ENCODE measurements around the gene PTK7. TPM values are rescaled to one million over a fixed set of nuclear protein-coding genes. Genes with fewer than 3 reads are reported as not detected.

The PTK7 gene
- total and polyA plus RNA-seq, 2 donors from 2014 or later, result 26.0 to 55.2 TPM

DNA sequence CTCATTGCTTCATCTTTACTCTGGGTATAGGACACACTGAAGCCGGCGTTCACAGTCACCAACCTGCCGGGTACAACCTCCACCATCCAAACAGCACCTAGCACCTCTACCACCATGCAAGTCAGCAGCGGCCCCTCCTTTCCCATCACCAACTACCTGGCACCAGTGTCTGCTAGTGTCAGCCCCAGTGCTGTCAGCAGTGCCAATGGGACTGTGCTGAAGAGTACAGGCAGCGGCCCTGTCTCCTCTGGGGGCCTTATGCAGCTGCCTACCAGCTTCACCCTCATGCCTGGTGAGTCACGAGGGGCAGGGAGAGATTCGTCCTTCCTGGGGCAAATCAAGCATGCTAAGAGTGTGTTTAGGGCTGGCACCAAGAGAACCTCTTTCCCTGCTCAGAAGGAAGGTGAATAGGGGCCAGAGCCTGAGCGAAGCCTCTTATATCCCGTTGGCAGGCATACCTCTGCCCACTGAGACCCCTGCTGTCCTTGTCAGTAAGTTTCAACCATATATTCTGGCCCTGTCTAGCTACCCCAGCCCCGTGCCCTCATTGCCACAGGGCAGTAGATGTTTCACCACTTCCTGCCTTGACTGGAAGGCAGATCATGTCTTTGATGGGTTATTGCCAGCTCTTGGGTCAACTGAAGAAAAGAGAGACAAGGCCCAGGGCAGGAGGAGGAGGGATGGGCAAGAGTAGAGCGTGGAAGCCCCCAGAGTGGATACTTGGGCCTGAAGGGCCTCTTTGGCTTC lies 99.7 kb downstream of the PTK7 start:
- TF ChIP-seq, protein P1, sequence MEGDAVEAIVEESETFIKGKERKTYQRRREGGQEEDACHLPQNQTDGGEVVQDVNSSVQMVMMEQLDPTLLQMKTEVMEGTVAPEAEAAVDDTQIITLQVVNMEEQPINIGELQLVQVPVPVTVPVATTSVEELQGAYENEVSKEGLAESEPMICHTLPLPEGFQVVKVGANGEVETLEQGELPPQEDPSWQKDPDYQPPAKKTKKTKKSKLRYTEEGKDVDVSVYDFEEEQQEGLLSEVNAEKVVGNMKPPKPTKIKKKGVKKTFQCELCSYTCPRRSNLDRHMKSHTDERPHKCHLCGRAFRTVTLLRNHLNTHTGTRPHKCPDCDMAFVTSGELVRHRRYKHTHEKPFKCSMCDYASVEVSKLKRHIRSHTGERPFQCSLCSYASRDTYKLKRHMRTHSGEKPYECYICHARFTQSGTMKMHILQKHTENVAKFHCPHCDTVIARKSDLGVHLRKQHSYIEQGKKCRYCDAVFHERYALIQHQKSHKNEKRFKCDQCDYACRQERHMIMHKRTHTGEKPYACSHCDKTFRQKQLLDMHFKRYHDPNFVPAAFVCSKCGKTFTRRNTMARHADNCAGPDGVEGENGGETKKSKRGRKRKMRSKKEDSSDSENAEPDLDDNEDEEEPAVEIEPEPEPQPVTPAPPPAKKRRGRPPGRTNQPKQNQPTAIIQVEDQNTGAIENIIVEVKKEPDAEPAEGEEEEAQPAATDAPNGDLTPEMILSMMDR (IDR thresholded peaks at IDR 0.05; ENCODE audit: borderline replicate concordance, extremely low read depth, insufficient read depth), result no peak
- Histone ChIP-seq H3K27ac (ENCODE audit: low read depth in 2 of 2, low read length in 2 of 2) (no peak overlapping the region), H3K36me3 (ENCODE audit: control insufficient read depth in 2 of 3, insufficient read depth in 3 of 3, low read length in 3 of 3) (peaks cover 17 to 41% (median 21%) of the 10 kb centered on the region in 3 donors), H3K9me3 (ENCODE audit: control insufficient read depth in 2 of 3, insufficient read depth in 1 of 3, low read length in 3 of 3) (no peaks in the 10 kb centered on the region), H3K27me3 (ENCODE audit: control insufficient read depth, insufficient read depth, low read length) (no peaks in the 10 kb centered on the region), H3K9ac (ENCODE audit: low read length in 3 of 3) (no peak overlapping the region), H3K4me1 (ENCODE audit: control insufficient read depth in 2 of 3, insufficient read depth in 2 of 3, low read depth in 1 of 3, low read length in 3 of 3) (peaks cover 0 to 23% (median 22%) of the 10 kb centered on the region in 3 donors), H3K4me3 (ENCODE audit: low read length in 3 of 3) (no peak overlapping the region)
- FAIRE-seq (no peak), DNase-seq (no peak)
- intact Hi-C loops (cut with DNase I), result no loop called here

DNA sequence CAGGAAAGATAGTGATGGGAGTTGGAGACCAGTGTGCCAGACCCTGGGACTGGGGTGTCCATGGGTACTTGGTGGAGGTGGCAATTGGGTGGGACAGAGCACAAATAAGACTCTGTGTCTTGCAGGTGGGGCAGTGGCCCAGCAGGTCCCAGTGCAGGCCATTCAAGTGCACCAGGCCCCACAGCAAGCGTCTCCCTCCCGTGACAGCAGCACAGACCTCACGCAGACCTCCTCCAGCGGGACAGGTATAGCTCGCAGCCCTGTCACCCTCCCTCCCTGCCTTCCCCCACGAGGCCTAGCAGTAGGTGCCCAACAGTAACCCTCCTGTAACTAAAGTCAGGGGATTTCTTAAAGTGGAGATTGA lies 100.3 kb downstream of the PTK7 start:
- no peak overlapping the region for H3K9ac ChIP-seq (ENCODE audit: low read length in 3 of 3)

DNA sequence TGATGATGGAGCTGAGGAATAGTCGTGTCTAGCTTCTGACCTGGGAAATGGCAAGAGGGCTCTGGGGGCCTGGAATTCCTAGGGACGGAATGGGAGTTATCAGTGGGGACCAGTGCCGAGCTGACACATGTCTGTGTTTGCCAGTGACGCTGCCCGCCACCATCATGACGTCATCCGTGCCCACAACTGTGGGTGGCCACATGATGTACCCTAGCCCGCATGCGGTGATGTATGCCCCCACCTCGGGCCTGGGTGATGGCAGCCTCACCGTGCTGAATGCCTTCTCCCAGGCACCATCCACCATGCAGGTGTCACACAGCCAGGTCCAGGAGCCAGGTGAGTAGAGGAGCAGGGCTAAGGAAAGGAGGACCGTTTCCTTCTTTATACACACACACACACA lies 102.0 kb downstream of the PTK7 start:
- FAIRE-seq, result no peak
- H3K36me3 ChIP-seq (ENCODE audit: control insufficient read depth in 2 of 3, insufficient read depth in 3 of 3, low read length in 3 of 3), result peaks cover 17 to 41% (median 21%) of the 10 kb centered on the region in 3 donors
- H3K4me1 ChIP-seq (ENCODE audit: control insufficient read depth in 2 of 3, insufficient read depth in 2 of 3, low read depth in 1 of 3, low read length in 3 of 3), result peaks cover 2 to 27% (median 22%) of the 10 kb centered on the region in 3 donors
- no peak overlapping the region for H3K9ac ChIP-seq (ENCODE audit: low read length in 3 of 3)
- H3K4me3 ChIP-seq (ENCODE audit: low read length in 3 of 3), result no peak overlapping the region
- no peaks in the 10 kb centered on the region for H3K27me3 ChIP-seq (ENCODE audit: control insufficient read depth, insufficient read depth, low read length)
- no peaks in the 10 kb centered on the region for H3K9me3 ChIP-seq (ENCODE audit: control insufficient read depth in 2 of 3, insufficient read depth in 1 of 3, low read length in 3 of 3)
- TF ChIP-seq, protein P1 (IDR thresholded peaks at IDR 0.05; ENCODE audit: borderline replicate concordance, extremely low read depth, insufficient read depth), result no peak
- intact Hi-C loops (cut with DNase I), result no loop called here
- DNase-seq, result no peak
- no peak overlapping the region for H3K27ac ChIP-seq (ENCODE audit: low read depth in 2 of 2, low read length in 2 of 2)

More for the DNA sequence above, 100.3 kb downstream of the PTK7 start:
- TF ChIP-seq, protein P1 (IDR thresholded peaks at IDR 0.05; ENCODE audit: borderline replicate concordance, extremely low read depth, insufficient read depth), result no peak
- H3K36me3 ChIP-seq (ENCODE audit: control insufficient read depth in 2 of 3, insufficient read depth in 3 of 3, low read length in 3 of 3), result peaks cover 17 to 41% (median 21%) of the 10 kb centered on the region in 3 donors
- no peak overlapping the region for H3K27ac ChIP-seq (ENCODE audit: low read depth in 2 of 2, low read length in 2 of 2)
- H3K4me3 ChIP-seq (ENCODE audit: low read length in 3 of 3), result no peak overlapping the region
- H3K9me3 ChIP-seq (ENCODE audit: control insufficient read depth in 2 of 3, insufficient read depth in 1 of 3, low read length in 3 of 3), result no peaks in the 10 kb centered on the region
- DNase-seq, result no peak
- H3K4me1 ChIP-seq (ENCODE audit: control insufficient read depth in 2 of 3, insufficient read depth in 2 of 3, low read depth in 1 of 3, low read length in 3 of 3), result peaks cover 2 to 25% (median 22%) of the 10 kb centered on the region in 3 donors
- FAIRE-seq, result no peak
- no peaks in the 10 kb centered on the region for H3K27me3 ChIP-seq (ENCODE audit: control insufficient read depth, insufficient read depth, low read length)
- intact Hi-C loops (cut with DNase I), result no loop called here
